GM12878 (cell line): ENCODE results near the gene IGSF22.

Experiments used
- BHLHE40 ChIP-seq, 2 experiments: fragments of 450-650 bp in 1 of 2; IDR thresholded peaks; 2 replicates each; pipeline ENCODE4 v1.6.1; 2011 to 2017; ENCODE audit warnings: low read depth in 2 of 2, borderline replicate concordance in 1 of 2, improper control_type of control experiment in 1 of 2, low read length in 1 of 2, mild to moderate bottlenecking in 1 of 2
- EP300 ChIP-seq, 2 experiments: fragments of 150-350 bp in 1 of 2; IDR thresholded peaks; 2 replicates each; pipeline ENCODE4 v1.6.1; 2011 to 2012; ENCODE audit warnings: low read depth in 2 of 2, low read length in 2 of 2, borderline replicate concordance in 1 of 2, improper control_type of control experiment in 1 of 2, inconsistent platforms in 1 of 2; ENCODE audit not compliant: control insufficient read depth in 1 of 2
- EZH2 ChIP-seq: IDR thresholded peaks from 2 replicates; pipeline ENCODE4 v1.6.1; 2012; ENCODE audit warnings: low read depth, mild to moderate bottlenecking, control low read depth, inconsistent platforms, low read length, borderline replicate concordance; ENCODE audit not compliant: control insufficient read depth
- HCFC1 ChIP-seq: fragments of 150-350 bp; IDR thresholded peaks from 2 replicates; pipeline ENCODE4 v1.6.1; 2014; ENCODE audit warnings: low read length
- POLR2AphosphoS5 ChIP-seq: IDR thresholded peaks from 2 replicates; pipeline ENCODE4 v1.6.1; 2011; ENCODE audit warnings: mild to moderate bottlenecking, low read length, inconsistent platforms
- TAF1 ChIP-seq: IDR thresholded peaks from 2 replicates; pipeline ENCODE4 v1.6.1; 2011; ENCODE audit warnings: mild to moderate bottlenecking, low read depth, low read length, borderline replicate concordance
- YBX1 ChIP-seq: fragments of 450-650 bp; IDR thresholded peaks from 2 replicates; pipeline ENCODE4 v1.6.1; 2016; ENCODE audit warnings: antibody characterized with exemption
- TF ChIP-seq, protein P1 (sequence below): IDR thresholded peaks from 2 replicates; pipeline ENCODE4 v1.6.1; 2011; ENCODE audit warnings: borderline replicate concordance, low read depth, mild to moderate bottlenecking, moderate library complexity, low read length; ENCODE audit not compliant: insufficient read depth, poor library complexity, severe bottlenecking
- TF ChIP-seq, protein P2 (sequence below), 3 experiments: IDR thresholded peaks in 2 of 3; conservative IDR thresholded peaks in 1 of 3; 2 replicates each; pipeline ENCODE4 v1.5.1; 2011; ENCODE audit warnings: low read depth in 3 of 3, low read length in 3 of 3, mild to moderate bottlenecking in 3 of 3, control low read depth in 2 of 3, moderate library complexity in 2 of 3, inconsistent platforms in 1 of 3, mixed read lengths in 1 of 3; ENCODE audit not compliant: control insufficient read depth in 2 of 3, insufficient read depth in 1 of 3; ENCODE audit errors: extremely low read depth in 1 of 3
- TF ChIP-seq, protein P3 (sequence below): IDR thresholded peaks from 2 replicates; pipeline ENCODE4 v1.6.1; 2012; ENCODE audit warnings: low read depth, low read length, improper control_type of control experiment

DNA sequence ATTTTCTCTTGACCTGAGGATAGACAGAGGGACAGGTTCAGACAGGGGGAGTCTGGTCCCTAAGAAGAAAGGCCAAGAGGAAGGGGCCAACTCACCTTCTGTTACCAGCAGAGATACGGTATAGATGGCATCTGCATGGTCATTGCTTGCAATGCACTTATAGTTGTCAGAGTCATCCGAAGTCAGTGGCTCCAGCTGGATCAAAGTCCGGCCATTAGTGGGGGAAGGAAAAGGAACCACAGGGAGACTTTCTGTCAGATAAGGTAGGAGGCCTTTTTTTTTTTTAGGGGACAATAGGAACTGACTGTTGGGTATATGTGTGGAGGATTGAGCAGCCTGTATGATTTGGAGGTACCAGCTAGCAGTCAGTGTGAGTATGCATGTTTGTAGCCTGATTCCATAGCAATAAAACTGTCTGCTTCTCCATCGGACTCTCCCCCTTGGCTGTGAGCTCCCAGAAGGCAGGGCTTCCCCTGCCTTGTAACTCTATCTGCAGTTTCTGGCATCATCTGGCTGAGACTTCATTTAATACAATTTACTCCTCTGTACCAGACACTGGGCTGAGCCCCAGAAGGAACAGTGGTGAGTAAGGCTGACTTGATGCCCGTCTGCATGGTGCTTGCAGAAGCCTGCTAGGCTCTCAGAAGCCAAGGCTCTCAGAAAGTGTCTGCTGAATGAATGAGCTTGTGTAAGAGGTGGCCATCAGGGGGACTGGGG is 5.7 kb downstream of the IGSF22 start:
- no peak for TF ChIP-seq HCFC1
- TF ChIP-seq, protein P1, sequence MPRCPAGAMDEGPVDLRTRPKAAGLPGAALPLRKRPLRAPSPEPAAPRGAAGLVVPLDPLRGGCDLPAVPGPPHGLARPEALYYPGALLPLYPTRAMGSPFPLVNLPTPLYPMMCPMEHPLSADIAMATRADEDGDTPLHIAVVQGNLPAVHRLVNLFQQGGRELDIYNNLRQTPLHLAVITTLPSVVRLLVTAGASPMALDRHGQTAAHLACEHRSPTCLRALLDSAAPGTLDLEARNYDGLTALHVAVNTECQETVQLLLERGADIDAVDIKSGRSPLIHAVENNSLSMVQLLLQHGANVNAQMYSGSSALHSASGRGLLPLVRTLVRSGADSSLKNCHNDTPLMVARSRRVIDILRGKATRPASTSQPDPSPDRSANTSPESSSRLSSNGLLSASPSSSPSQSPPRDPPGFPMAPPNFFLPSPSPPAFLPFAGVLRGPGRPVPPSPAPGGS: no peak
- TF ChIP-seq, protein P2, sequence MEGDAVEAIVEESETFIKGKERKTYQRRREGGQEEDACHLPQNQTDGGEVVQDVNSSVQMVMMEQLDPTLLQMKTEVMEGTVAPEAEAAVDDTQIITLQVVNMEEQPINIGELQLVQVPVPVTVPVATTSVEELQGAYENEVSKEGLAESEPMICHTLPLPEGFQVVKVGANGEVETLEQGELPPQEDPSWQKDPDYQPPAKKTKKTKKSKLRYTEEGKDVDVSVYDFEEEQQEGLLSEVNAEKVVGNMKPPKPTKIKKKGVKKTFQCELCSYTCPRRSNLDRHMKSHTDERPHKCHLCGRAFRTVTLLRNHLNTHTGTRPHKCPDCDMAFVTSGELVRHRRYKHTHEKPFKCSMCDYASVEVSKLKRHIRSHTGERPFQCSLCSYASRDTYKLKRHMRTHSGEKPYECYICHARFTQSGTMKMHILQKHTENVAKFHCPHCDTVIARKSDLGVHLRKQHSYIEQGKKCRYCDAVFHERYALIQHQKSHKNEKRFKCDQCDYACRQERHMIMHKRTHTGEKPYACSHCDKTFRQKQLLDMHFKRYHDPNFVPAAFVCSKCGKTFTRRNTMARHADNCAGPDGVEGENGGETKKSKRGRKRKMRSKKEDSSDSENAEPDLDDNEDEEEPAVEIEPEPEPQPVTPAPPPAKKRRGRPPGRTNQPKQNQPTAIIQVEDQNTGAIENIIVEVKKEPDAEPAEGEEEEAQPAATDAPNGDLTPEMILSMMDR (IDR thresholded peaks at IDR 0.05 in 2 of 3, conservative IDR thresholded peaks at IDR 0.05 in 1 of 3; ENCODE audit: control insufficient read depth in 2 of 3, extremely low read depth in 1 of 3, insufficient read depth in 1 of 3, low read depth in 3 of 3, low read length in 3 of 3): no peak
- TF ChIP-seq, protein P3, sequence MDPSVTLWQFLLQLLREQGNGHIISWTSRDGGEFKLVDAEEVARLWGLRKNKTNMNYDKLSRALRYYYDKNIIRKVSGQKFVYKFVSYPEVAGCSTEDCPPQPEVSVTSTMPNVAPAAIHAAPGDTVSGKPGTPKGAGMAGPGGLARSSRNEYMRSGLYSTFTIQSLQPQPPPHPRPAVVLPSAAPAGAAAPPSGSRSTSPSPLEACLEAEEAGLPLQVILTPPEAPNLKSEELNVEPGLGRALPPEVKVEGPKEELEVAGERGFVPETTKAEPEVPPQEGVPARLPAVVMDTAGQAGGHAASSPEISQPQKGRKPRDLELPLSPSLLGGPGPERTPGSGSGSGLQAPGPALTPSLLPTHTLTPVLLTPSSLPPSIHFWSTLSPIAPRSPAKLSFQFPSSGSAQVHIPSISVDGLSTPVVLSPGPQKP: no peak
- no peak for TF ChIP-seq BHLHE40 (IDR thresholded peaks at IDR 0.05; ENCODE audit: borderline replicate concordance in 1 of 2, low read depth in 2 of 2, low read length in 1 of 2)
- TF ChIP-seq YBX1: no peak
- no peak for TF ChIP-seq POLR2AphosphoS5
- TF ChIP-seq TAF1: no peak
- no peak for TF ChIP-seq EP300 (IDR thresholded peaks at IDR 0.05; ENCODE audit: borderline replicate concordance in 1 of 2, control insufficient read depth in 1 of 2, low read depth in 2 of 2, low read length in 2 of 2)
- TF ChIP-seq EZH2: no peak
